Urinary bladder (tissue), 4 donors: ENCODE measurements around the gene SSH2. TPM values are rescaled to one million over a fixed set of nuclear protein-coding genes. Genes with fewer than 3 reads are reported as not detected.
A peak's percentile ranks its signal among the peaks of the same experiment; 100 is the strongest.
"Not testable (repeated sequence)": the region's sequence is repeated elsewhere in the genome, so short reads cannot be mapped to it uniquely, and the experiment has no call there.

Experiments used
- DNase-seq: peaks from one replicate; pipeline ENCODE4 v3.0.0-alpha.2; 2015; ENCODE audit errors: extremely low spot score
- H3K27ac ChIP-seq: one replicate; pipeline ENCODE4 v1.5.1; 2013; ENCODE audit warnings: low read depth, mild to moderate bottlenecking, moderate library complexity
- H3K36me3 ChIP-seq: one replicate; pipeline ENCODE4 v1.6.1; 2013; ENCODE audit warnings: mild to moderate bottlenecking, moderate library complexity; ENCODE audit not compliant: insufficient read depth
- H3K4me1 ChIP-seq: one replicate; pipeline ENCODE4 v1.6.1; 2013; ENCODE audit warnings: mild to moderate bottlenecking, moderate library complexity; ENCODE audit not compliant: insufficient read depth
- H3K4me3 ChIP-seq: one replicate; pipeline ENCODE4 v1.5.1; 2013; ENCODE audit warnings: low read depth, low read length
- WGBS: extraction: QIAGEN DNeasy Blood & Tissue Kit; methylation state at CpG from one replicate; pipeline ENCODE4 v1.1.7; 2013; 5-methylcytosine and 5-hydroxymethylcytosine counted together
- polyA plus RNA-seq: library from polyadenylated mRNA; stranded (reverse); fragments of 200-250 nt; gene quantifications from one replicate; pipeline ENCODE4 v1.2.3, GENCODE V29; 2013
- total RNA-seq: library from RNA; depleted of rRNA; stranded (reverse); fragments of >200 nt; gene quantifications from one replicate; pipeline ENCODE4 v1.2.3, GENCODE V29; 2014
- donor health status: healthy with polysubstance abuse.
- donor health status: healthy.

SSH2 gene
- total and polyA plus RNA-seq, 2 donors: 11.9 to 18.0 TPM

- no peak for DNase-seq
- H3K36me3 ChIP-seq: no peaks in the 10 kb centered on the region
- WGBS: 89% methylated on average over 3 of the region's 3 CpGs
- no peaks in the 10 kb centered on the region for H3K4me1 ChIP-seq
- no peak overlapping the region for H3K4me3 ChIP-seq
- H3K27ac ChIP-seq: no peak overlapping the region
These were observed 142.0 kb downstream of the SSH2 start for GRCh38 chr17:29787995-29788394.

DNA sequence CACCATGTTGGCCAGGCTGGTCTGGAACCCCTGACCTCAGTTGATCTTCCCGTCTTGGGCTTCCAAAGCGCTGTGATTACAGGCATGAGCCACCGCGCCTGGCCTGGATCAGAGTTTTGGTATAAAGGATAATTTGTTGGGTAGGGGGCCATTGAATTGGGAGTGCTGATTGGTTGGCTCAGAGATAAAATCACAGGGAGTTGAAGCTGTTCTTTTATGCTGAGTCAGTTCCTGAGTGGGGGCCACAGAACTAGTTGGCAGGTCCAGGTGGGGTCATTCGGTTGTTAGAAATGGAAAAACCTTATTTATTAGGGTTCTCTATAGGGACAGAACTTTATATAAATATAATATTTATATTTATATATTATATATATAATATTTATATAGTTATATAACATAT, 147.1 kb downstream of the SSH2 start:
- no peak overlapping the region for H3K27ac ChIP-seq
- no peak overlapping the region for H3K4me3 ChIP-seq
- 96% methylated on average over 5 of the region's 5 CpGs for WGBS

GRCh38 chr17:29779812-29780190, 150.2 kb downstream of the SSH2 start:
- WGBS: 90% methylated on average over 8 of the region's 8 CpGs
- not testable (repeated sequence) for H3K36me3 ChIP-seq, H3K4me3 ChIP-seq, H3K4me1 ChIP-seq, DNase-seq, H3K27ac ChIP-seq

More for the DNA sequence above, 147.1 kb downstream of the SSH2 start:
- DNase-seq: no peak
- Histone ChIP-seq H3K4me1 (peaks cover 1% of the 10 kb centered on the region), H3K36me3 (no peaks in the 10 kb centered on the region)

- Histone ChIP-seq H3K27ac (no peak overlapping the region), H3K4me1 (peaks cover 1% of the 10 kb centered on the region), H3K36me3 (no peaks in the 10 kb centered on the region), H3K4me3 (no peak overlapping the region)
- 46% methylated on average over 8 of the region's 8 CpGs for WGBS
- peak; percentile 14 for DNase-seq
These were observed 150.8 kb downstream of the SSH2 start for GRCh38 chr17:29778956-29779811.

GRCh38 chr17:29777663-29778062, 152.4 kb downstream of the SSH2 start:
- Histone ChIP-seq H3K4me1 (peaks cover 1% of the 10 kb centered on the region), H3K4me3 (no peak overlapping the region), H3K36me3 (no peaks in the 10 kb centered on the region), H3K27ac (no peak overlapping the region)
- WGBS: 95% methylated on average over 1 of the region's 1 CpG
- no peak for DNase-seq

- H3K36me3 ChIP-seq: no peaks in the 10 kb centered on the region
- H3K4me1 ChIP-seq: peaks cover 1% of the 10 kb centered on the region
- DNase-seq: no peak
- H3K4me3 ChIP-seq: no peak overlapping the region
- 96% methylated on average over 5 of the region's 5 CpGs for WGBS
- H3K27ac ChIP-seq: no peak overlapping the region
These were observed 154.0 kb downstream of the SSH2 start for GRCh38 chr17:29776026-29776425.

GRCh38 chr17:29772981-29773380, 157.0 kb downstream of the SSH2 start:
- Histone ChIP-seq H3K27ac (no peak overlapping the region), H3K4me1 (no peaks in the 10 kb centered on the region), H3K4me3 (no peak overlapping the region), H3K36me3 (no peaks in the 10 kb centered on the region)
- WGBS: 68% methylated on average over 2 of the region's 2 CpGs
- DNase-seq: no peak

DNA sequence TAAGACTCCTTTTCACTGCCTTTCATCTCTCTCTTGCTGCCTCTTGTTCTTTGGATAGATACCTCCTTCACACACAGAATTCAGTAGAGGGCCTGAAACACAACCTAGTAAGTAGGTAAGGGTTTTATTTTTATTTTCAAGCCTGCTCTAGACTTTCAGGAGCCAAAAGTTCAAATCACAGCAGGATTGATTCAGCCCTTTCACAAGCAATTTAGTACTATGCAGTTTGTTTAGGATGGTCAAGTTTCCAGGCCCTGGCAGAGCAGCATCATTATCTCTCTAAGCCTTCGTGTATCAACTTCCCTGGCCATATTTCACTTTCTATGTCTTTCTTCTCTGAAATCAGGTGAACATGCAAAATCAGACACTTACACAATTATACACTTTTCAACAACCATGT, 158.5 kb downstream of the SSH2 start:
- DNase-seq: no peak
- Histone ChIP-seq H3K36me3 (no peaks in the 10 kb centered on the region), H3K4me3 (no peak overlapping the region), H3K4me1 (no peaks in the 10 kb centered on the region), H3K27ac (no peak overlapping the region)
- 85% methylated on average over 1 of the region's 1 CpG for WGBS

- Histone ChIP-seq H3K36me3 (no peaks in the 10 kb centered on the region), H3K27ac (no peak overlapping the region), H3K4me3 (no peak overlapping the region), H3K4me1 (no peaks in the 10 kb centered on the region)
- DNase-seq: no peak
These were observed 160.8 kb downstream of the SSH2 start for GRCh38 chr17:29769225-29769624.

GRCh38 chr17:29766796-29767327, 163.2 kb downstream of the SSH2 start:
- Histone ChIP-seq H3K27ac (no peak overlapping the region), H3K36me3 (no peaks in the 10 kb centered on the region), H3K4me1 (no peaks in the 10 kb centered on the region), H3K4me3 (no peak overlapping the region)
- DNase-seq: no peak

GRCh38 chr17:29764748-29765147, 165.3 kb downstream of the SSH2 start:
- Histone ChIP-seq H3K4me3 (no peak overlapping the region), H3K27ac (no peak overlapping the region), H3K36me3 (no peaks in the 10 kb centered on the region), H3K4me1 (no peaks in the 10 kb centered on the region)
- 91% methylated on average over 1 of the region's 1 CpG for WGBS
- DNase-seq: no peak

DNA sequence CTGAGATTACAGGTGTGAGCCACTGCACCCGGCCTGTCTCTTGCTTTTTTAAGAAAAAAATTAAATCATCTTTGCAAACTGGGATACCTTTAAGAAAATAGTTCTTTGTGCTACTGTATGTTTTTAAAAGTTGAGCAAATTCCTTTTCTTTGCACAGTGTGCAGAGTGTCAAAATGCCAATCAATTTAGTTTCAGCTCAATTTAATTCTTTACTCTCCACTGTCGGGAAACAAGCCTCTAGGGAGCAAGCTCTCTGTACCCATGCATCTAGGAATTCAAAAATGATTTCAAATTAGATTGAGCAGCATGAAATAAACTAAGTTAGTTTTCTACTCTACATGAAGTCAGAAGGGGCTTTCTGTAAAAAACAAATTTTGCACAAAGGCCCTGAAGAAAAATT, 165.8 kb downstream of the SSH2 start:
- DNase-seq: no peak
- Histone ChIP-seq H3K4me3 (no peak overlapping the region), H3K36me3 (no peaks in the 10 kb centered on the region), H3K4me1 (no peaks in the 10 kb centered on the region), H3K27ac (no peak overlapping the region)
- WGBS: 92% methylated on average over 2 of the region's 2 CpGs

GRCh38 chr17:29763273-29763672, 166.8 kb downstream of the SSH2 start:
- no peaks in the 10 kb centered on the region for H3K4me1 ChIP-seq
- no peaks in the 10 kb centered on the region for H3K36me3 ChIP-seq
- WGBS: 77% methylated on average over 3 of the region's 3 CpGs
- H3K4me3 ChIP-seq: no peak overlapping the region
- no peak for DNase-seq
- H3K27ac ChIP-seq: no peak overlapping the region

GRCh38 chr17:29761040-29761761, 168.8 kb downstream of the SSH2 start:
- Histone ChIP-seq H3K4me1 (no peaks in the 10 kb centered on the region), H3K36me3 (no peaks in the 10 kb centered on the region), H3K27ac (peak overlapping the region; percentile 40), H3K4me3 (peak overlapping the region; percentile 68)
- DNase-seq: peak; percentile 26
- WGBS: under 1% methylated on average over 73 of the region's 73 CpGs
